ENCODE results near the gene VASP. TPM values are rescaled to one million over a fixed set of nuclear protein-coding genes. Genes with fewer than 3 reads are reported as not detected.

The VASP gene
- total and polyA plus RNA-seq, 7 donors = 13.5 to 76.3 (median 22.7) TPM

DNA sequence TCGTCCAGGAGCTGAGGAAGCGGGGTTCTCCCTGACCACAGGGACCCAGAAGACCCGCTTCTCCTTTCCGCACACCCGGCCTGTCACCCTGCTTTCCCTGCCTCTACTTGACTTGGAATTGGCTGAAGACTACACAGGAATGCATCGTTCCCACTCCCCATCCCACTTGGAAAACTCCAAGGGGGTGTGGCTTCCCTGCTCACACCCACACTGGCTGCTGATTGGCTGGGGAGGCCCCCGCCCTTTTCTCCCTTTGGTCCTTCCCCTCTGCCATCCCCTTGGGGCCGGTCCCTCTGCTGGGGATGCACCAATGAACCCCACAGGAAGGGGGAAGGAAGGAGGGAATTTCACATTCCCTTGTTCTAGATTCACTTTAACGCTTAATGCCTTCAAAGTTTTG is 18.9 kb downstream of the VASP start:
- peaks cover 9 to 50% of the 10 kb centered on the region in 2 donors for H3K36me3 ChIP-seq (ENCODE audit: insufficient read depth in 1 of 2, low read depth in 1 of 2)
- H3K4me3 ChIP-seq = no peak overlapping the region
- H3K9me3 ChIP-seq = no peaks in the 10 kb centered on the region
- peaks cover 7% of the 10 kb centered on the region for H3K4me1 ChIP-seq
- intact Hi-C loops (cut with DNase I) = loop anchor here in 1 of 2 donors (2.0 kb wide), 1 partner anchor 43 kb away; no protein-coding TSS in a partner anchor
- peaks cover 0 to 23% (median 4%) of the 10 kb centered on the region in 3 donors for H3K27me3 ChIP-seq (ENCODE audit: insufficient read depth in 3 of 3, low read length in 2 of 3)
- TF ChIP-seq, protein P1, sequence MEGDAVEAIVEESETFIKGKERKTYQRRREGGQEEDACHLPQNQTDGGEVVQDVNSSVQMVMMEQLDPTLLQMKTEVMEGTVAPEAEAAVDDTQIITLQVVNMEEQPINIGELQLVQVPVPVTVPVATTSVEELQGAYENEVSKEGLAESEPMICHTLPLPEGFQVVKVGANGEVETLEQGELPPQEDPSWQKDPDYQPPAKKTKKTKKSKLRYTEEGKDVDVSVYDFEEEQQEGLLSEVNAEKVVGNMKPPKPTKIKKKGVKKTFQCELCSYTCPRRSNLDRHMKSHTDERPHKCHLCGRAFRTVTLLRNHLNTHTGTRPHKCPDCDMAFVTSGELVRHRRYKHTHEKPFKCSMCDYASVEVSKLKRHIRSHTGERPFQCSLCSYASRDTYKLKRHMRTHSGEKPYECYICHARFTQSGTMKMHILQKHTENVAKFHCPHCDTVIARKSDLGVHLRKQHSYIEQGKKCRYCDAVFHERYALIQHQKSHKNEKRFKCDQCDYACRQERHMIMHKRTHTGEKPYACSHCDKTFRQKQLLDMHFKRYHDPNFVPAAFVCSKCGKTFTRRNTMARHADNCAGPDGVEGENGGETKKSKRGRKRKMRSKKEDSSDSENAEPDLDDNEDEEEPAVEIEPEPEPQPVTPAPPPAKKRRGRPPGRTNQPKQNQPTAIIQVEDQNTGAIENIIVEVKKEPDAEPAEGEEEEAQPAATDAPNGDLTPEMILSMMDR (IDR thresholded peaks at IDR 0.05) = no peak
- ATAC-seq (peak in 3 of 4 donors; percentile 41 to 54 (median 50)), DNase-seq (peak; percentile 71 to 88)
- no peak overlapping the region for H3K27ac ChIP-seq
- WGBS, 3 donors = 61 to 74% (median 65%) methylated on average over 9 of the region's 9 CpGs

DNA sequence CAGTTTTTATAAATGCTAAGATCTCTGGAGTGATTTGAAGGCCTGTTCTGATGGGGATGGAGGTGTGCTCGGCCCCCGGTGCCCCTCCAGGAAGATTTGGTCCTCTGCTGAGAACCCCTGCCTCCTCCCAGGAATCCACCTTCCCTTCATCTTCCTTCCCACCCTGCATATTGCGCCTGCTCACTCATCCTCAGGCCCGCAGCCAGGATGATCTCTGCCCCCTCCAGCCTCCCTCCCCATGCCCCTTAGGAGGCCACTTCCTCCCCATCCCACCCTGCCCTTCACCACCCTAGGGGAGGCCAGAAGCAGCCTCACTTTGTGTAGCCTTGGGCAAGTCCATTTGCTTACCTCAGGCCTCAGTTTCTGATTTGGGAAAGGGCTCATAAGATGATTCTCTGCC is 19.7 kb downstream of the VASP start:
- intact Hi-C loops (cut with DNase I) = loop anchor here in 1 of 2 donors (2.0 kb wide), 1 partner anchor 42 kb away; no protein-coding TSS in a partner anchor
- ATAC-seq (no peak), DNase-seq (peak in 1 of 2 donors; percentile 43)
- no peaks in the 10 kb centered on the region for H3K9me3 ChIP-seq
- WGBS, 3 donors = 83 to 96% (median 83%) methylated on average over 4 of the region's 4 CpGs
- H3K4me3 ChIP-seq = no peak overlapping the region
- H3K36me3 ChIP-seq (ENCODE audit: insufficient read depth in 1 of 2, low read depth in 1 of 2) = peaks cover 9 to 43% of the 10 kb centered on the region in 2 donors
- no peak overlapping the region for H3K27ac ChIP-seq
- TF ChIP-seq, protein P1 (IDR thresholded peaks at IDR 0.05) = no peak
- H3K4me1 ChIP-seq = peaks cover 7% of the 10 kb centered on the region
- peaks cover 0 to 23% (median 4%) of the 10 kb centered on the region in 3 donors for H3K27me3 ChIP-seq (ENCODE audit: insufficient read depth in 3 of 3, low read length in 2 of 3)

DNA sequence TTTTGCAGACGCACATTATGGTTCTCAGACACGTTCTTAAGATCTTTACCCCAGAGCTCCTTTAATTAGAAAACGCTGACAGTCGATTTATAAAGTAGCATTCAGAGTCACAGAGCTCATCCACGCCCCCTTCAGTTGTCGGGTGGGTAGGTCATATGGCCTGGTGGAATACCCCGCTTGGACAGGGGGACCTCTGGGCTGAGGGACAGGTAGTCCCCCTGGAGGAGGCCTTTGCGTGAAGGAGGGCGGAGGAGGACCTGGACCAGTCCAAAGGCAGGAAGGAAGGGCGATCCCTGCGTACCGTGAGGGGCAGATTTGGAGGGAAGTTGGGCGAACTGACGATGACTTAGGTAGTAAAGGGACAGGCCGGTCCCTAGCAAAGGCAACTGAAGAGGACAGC is 20.5 kb downstream of the VASP start:
- TF ChIP-seq, protein P1 (IDR thresholded peaks at IDR 0.05) = no peak
- peaks cover 8 to 37% of the 10 kb centered on the region in 2 donors for H3K36me3 ChIP-seq (ENCODE audit: insufficient read depth in 1 of 2, low read depth in 1 of 2)
- WGBS, 3 donors = 72 to 74% (median 73%) methylated on average over 15 of the region's 15 CpGs
- no peak overlapping the region for H3K4me3 ChIP-seq
- no peaks in the 10 kb centered on the region for H3K9me3 ChIP-seq
- peaks cover 7% of the 10 kb centered on the region for H3K4me1 ChIP-seq
- no peak overlapping the region for H3K27ac ChIP-seq
- peak in 1 of 2 donors; percentile 22 for DNase-seq
- peaks cover 0 to 23% (median 4%) of the 10 kb centered on the region in 3 donors for H3K27me3 ChIP-seq (ENCODE audit: insufficient read depth in 3 of 3, low read length in 2 of 3)
- intact Hi-C loops (cut with DNase I) = loop anchor here in 1 of 2 donors (2.0 kb wide), 1 partner anchor 41 kb away; no protein-coding TSS in a partner anchor
- ATAC-seq = no peak

DNA sequence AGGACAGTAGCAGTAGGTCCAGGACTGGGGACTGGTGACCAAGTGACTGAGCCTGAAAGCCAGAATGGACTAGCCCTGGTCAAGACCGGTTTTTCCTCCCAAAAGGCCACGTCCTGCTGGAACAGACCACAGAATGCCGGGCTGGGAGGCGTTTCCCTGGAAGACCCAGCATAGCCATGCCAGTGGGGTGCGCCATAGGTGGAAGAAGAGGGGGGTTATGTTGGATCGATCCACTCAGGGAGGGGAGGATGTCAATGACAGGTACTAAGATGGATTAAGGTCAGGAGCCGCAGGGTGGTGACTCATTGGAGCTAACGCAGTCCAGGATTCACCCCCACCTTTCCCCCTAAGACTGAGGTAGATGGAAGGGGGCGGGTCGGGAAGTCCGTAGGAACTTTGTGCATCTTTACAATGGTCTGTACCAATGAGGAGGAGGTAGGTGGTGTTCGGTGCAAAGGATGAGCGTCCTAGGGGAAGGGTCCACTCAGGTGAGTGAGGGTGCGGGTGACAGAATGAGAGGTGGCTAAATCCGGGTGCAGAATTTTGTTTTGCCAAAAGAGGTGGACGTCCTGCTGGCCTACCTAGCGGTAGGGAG is 21.0 kb downstream of the VASP start:
- TF ChIP-seq, protein P1 (IDR thresholded peaks at IDR 0.05) = no peak
- H3K36me3 ChIP-seq (ENCODE audit: insufficient read depth in 1 of 2, low read depth in 1 of 2) = peaks cover 8 to 32% of the 10 kb centered on the region in 2 donors
- no peaks in the 10 kb centered on the region for H3K9me3 ChIP-seq
- 33 to 37% (median 35%) methylated on average over 17 of the region's 17 CpGs for WGBS, 3 donors
- H3K27ac ChIP-seq = no peak overlapping the region
- ATAC-seq = peak in 1 of 4 donors; percentile 2
- intact Hi-C loops (cut with DNase I) = no loop called here
- DNase-seq = peak in 1 of 2 donors; percentile 48
- H3K27me3 ChIP-seq (ENCODE audit: insufficient read depth in 3 of 3, low read length in 2 of 3) = peaks cover 0 to 23% (median 4%) of the 10 kb centered on the region in 3 donors
- H3K4me3 ChIP-seq = no peak overlapping the region
- peaks cover 4% of the 10 kb centered on the region for H3K4me1 ChIP-seq

Measured in psoas muscle (tissue), 8 donors.